OCI-LY1 (cell line): ENCODE measurements around the gene RNGTT.
A peak's percentile ranks its signal among the peaks of the same experiment; 100 is the strongest.

ENCODE experiments used
- H2AFZ ChIP-seq: fragments of 200-600 bp; sonication (generic), shearing (Covaris generic); 2 replicates; pipeline ENCODE4 v1.6.0; 2014; ENCODE audit warnings: antibody characterized with exemption, mild to moderate bottlenecking, low read length
- H3F3A ChIP-seq: fragments of 200-600 bp; sonication (generic), shearing (Covaris generic); 2 replicates; pipeline ENCODE4 v1.6.0; 2014; ENCODE audit warnings: mild to moderate bottlenecking, antibody characterized with exemption, low read length, moderate library complexity; ENCODE audit not compliant: insufficient read depth
- H3K27ac ChIP-seq: fragments of 200-600 bp; sonication (generic); 2 replicates; pipeline ENCODE4 v1.5.1; 2014; ENCODE audit warnings: low read length, mixed run types, mild to moderate bottlenecking, low read depth; ENCODE audit not compliant: poor library complexity, severe bottlenecking
- H3K27me3 ChIP-seq: fragments of 200-600 bp; sonication (generic); 2 replicates; pipeline ENCODE4 v1.6.0; 2014; ENCODE audit warnings: antibody characterized with exemption, mild to moderate bottlenecking, low read length, moderate library complexity; ENCODE audit not compliant: insufficient read depth
- H3K36me3 ChIP-seq: fragments of 200-600 bp; sonication (generic); 2 replicates; pipeline ENCODE4 v1.6.1; 2014; ENCODE audit warnings: mild to moderate bottlenecking, antibody characterized with exemption, low read length, moderate library complexity, mixed read lengths; ENCODE audit not compliant: insufficient read depth
- H3K4me1 ChIP-seq: fragments of 200-600 bp; sonication (generic); 2 replicates; pipeline ENCODE4 v1.5.1; 2014; ENCODE audit warnings: mild to moderate bottlenecking, low read length, moderate library complexity; ENCODE audit not compliant: insufficient read depth, severe bottlenecking
- H3K4me2 ChIP-seq: fragments of 200-600 bp; sonication (generic), shearing (Covaris generic); 2 replicates; pipeline ENCODE4 v1.6.1; 2014; ENCODE audit warnings: low read length
- H3K4me3 ChIP-seq: fragments of 200-600 bp; sonication (generic); 2 replicates; pipeline ENCODE4 v1.5.1; 2014; ENCODE audit warnings: low read length, low read depth, mild to moderate bottlenecking, mixed read lengths; ENCODE audit not compliant: poor library complexity, severe bottlenecking
- H3K79me2 ChIP-seq: fragments of 200-600 bp; shearing (Covaris generic); 2 replicates; pipeline ENCODE4 v1.6.1; 2016; ENCODE audit warnings: mixed run types, low read length, mixed read lengths; ENCODE audit not compliant: insufficient read depth
- H3K9ac ChIP-seq: fragments of 200-600 bp; sonication (generic), shearing (Covaris generic); 2 replicates; pipeline ENCODE4 v1.6.1; 2014; ENCODE audit warnings: mild to moderate bottlenecking, low read length, mixed read lengths
- H3K9me2 ChIP-seq: fragments of 200-600 bp; sonication (generic), shearing (Covaris generic); 2 replicates; pipeline ENCODE4 v1.6.1; 2014; ENCODE audit warnings: low read depth, mild to moderate bottlenecking, low read length, mixed read lengths
- H3K9me3 ChIP-seq: fragments of 200-600 bp; shearing (Covaris generic); 2 replicates; pipeline ENCODE4 v1.6.1; 2014; ENCODE audit warnings: low read length, mixed read lengths
- H4K20me1 ChIP-seq: fragments of 200-600 bp; sonication (generic), shearing (Covaris generic); 2 replicates; pipeline ENCODE4 v1.6.0; 2016; ENCODE audit warnings: mild to moderate bottlenecking, low read length; ENCODE audit not compliant: insufficient read depth
- CTCF ChIP-seq: fragments of 200-600 bp; sonication (generic), shearing (Covaris generic); IDR thresholded peaks from 2 replicates; pipeline ENCODE4 v1.5.1; 2017; ENCODE audit warnings: mild to moderate bottlenecking, antibody characterized with exemption, low read length, moderate library complexity, mixed read lengths
- EZH2 ChIP-seq: fragments of 200-600 bp; sonication (generic), shearing (Covaris generic); IDR thresholded peaks from 2 replicates; pipeline ENCODE4 v1.8.0; 2017; ENCODE audit warnings: borderline replicate concordance, mixed run types, mild to moderate bottlenecking, antibody characterized with exemption, low read length, moderate library complexity, mixed read lengths

Gene RNGTT

DNA sequence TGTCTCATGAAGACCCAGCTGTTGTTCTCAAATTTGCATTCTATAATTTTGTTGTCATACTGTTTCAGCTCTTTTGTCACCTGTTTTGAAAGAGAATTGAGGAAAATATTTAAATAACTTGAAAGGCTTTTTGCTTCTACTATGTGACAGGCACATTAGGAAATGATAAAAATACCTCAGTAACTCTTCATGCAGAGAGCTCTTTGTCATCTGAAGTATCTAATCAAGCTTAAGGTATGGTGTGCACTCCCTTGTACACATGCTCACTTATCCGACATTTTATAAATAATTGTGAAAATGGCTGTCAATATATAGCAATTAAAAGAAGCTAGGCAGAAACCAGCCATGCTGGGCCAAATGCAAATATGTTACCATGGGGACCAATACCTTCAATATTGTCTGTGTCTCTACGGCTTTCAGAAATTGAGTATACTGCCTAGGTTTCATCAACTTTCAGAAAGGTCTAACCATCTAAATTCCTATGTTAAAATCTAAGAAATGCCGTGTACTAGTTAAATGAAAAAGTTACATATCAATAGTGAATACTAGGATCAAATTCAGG, 349.0 kb downstream of the RNGTT start:
- H3K9ac ChIP-seq: peak overlapping the region; percentile 60
- no peaks in the 10 kb centered on the region for H4K20me1 ChIP-seq
- H3K27ac ChIP-seq: peak overlapping the region; percentile 96
- peaks cover 80% of the 10 kb centered on the region for H3K4me1 ChIP-seq
- peak overlapping the region; percentile 49 for H3K4me2 ChIP-seq
- TF ChIP-seq CTCF (no peak), EZH2 (no peak)
- no peak overlapping the region for H2AFZ ChIP-seq
- H3K36me3 ChIP-seq: peaks cover 28% of the 10 kb centered on the region
- no peaks in the 10 kb centered on the region; the same call in 1 of the 2 replicates for H3K79me2 ChIP-seq
- H3K9me2 ChIP-seq: no peaks in the 10 kb centered on the region
- no peaks in the 10 kb centered on the region for H3K9me3 ChIP-seq
- H3K27me3 ChIP-seq: no peaks in the 10 kb centered on the region
- peaks cover 11% of the 10 kb centered on the region for H3F3A ChIP-seq
- peak overlapping the region; percentile 38 for H3K4me3 ChIP-seq

GRCh38 chr6:88612631-88613030, 350.8 kb downstream of the RNGTT start:
- Histone ChIP-seq H3K36me3 (peaks cover 28% of the 10 kb centered on the region), H2AFZ (no peak overlapping the region), H3K27ac (peak overlapping the region; percentile 96), H3K4me3 (peak overlapping the region; percentile 38), H3K27me3 (no peaks in the 10 kb centered on the region), H3K4me1 (peaks cover 77% of the 10 kb centered on the region), H4K20me1 (no peaks in the 10 kb centered on the region), H3K9me2 (no peaks in the 10 kb centered on the region), H3F3A (peaks cover 11% of the 10 kb centered on the region), H3K4me2 (peak overlapping the region; percentile 49), H3K79me2 (no peaks in the 10 kb centered on the region; the same call in 1 of the 2 replicates), H3K9me3 (no peaks in the 10 kb centered on the region), H3K9ac (peak overlapping the region; percentile 60)
- TF ChIP-seq CTCF (no peak), EZH2 (no peak)

GRCh38 chr6:88611721-88612120, 351.7 kb downstream of the RNGTT start:
- H3K27ac ChIP-seq: peak overlapping the region; percentile 96
- peaks cover 11% of the 10 kb centered on the region for H3F3A ChIP-seq

More at GRCh38 chr6:88611721-88612120, 351.7 kb downstream of the RNGTT start:
- Histone ChIP-seq H2AFZ (no peak overlapping the region), H3K36me3 (peaks cover 28% of the 10 kb centered on the region; the same call in 1 of the 2 replicates), H3K4me1 (peaks cover 77% of the 10 kb centered on the region), H3K79me2 (no peaks in the 10 kb centered on the region; the same call in 1 of the 2 replicates), H3K27me3 (no peaks in the 10 kb centered on the region), H3K9me3 (no peaks in the 10 kb centered on the region), H3K4me3 (peak overlapping the region; percentile 38), H3K9ac (peak overlapping the region; percentile 58), H3K4me2 (peak overlapping the region; percentile 49), H4K20me1 (no peaks in the 10 kb centered on the region), H3K9me2 (no peaks in the 10 kb centered on the region)
- TF ChIP-seq CTCF: no peak
- TF ChIP-seq EZH2: no peak
